ENCODE data around the gene SYNE1.

SYNE1 gene

GRCh38 chr6:152112491-152113261 is 524.5 kb downstream of the SYNE1 start:
- H3K27ac ChIP-seq (ENCODE audit: low read depth, low read length): no peak overlapping the region

GRCh38 chr6:152110886-152111820 is 526.0 kb downstream of the SYNE1 start:
- no peak overlapping the region for H3K9ac ChIP-seq (ENCODE audit: low read length)
- H3K4me3 ChIP-seq (ENCODE audit: low read depth, low read length): no peak overlapping the region
- no peaks in the 10 kb centered on the region for H3K27me3 ChIP-seq (ENCODE audit: control insufficient read depth, insufficient read depth, low read length)
- H3K27ac ChIP-seq (ENCODE audit: low read depth, low read length): no peak overlapping the region
- no peaks in the 10 kb centered on the region for H3K4me1 ChIP-seq (ENCODE audit: control insufficient read depth, insufficient read depth, low read length)
- H3K9me3 ChIP-seq (ENCODE audit: control insufficient read depth, insufficient read depth, low read depth, low read length): 0 out of 2 replicates have a peak, but pooled peaks cover 2% of the 10 kb centered on the region
- H3K36me3 ChIP-seq (ENCODE audit: control insufficient read depth, insufficient read depth, low read length): no peaks in the 10 kb centered on the region

More at GRCh38 chr6:152112491-152113261, 524.5 kb downstream of the SYNE1 start:
- Histone ChIP-seq H3K4me3 (ENCODE audit: low read depth, low read length) (no peak overlapping the region), H3K27me3 (ENCODE audit: control insufficient read depth, insufficient read depth, low read length) (no peaks in the 10 kb centered on the region), H3K9me3 (ENCODE audit: control insufficient read depth, insufficient read depth, low read depth, low read length) (0 out of 2 replicates have a peak, but pooled peaks cover 2% of the 10 kb centered on the region), H3K4me1 (ENCODE audit: control insufficient read depth, insufficient read depth, low read length) (no peaks in the 10 kb centered on the region), H3K9ac (ENCODE audit: low read length) (no peak overlapping the region), H3K36me3 (ENCODE audit: control insufficient read depth, insufficient read depth, low read length) (no peaks in the 10 kb centered on the region)

- Histone ChIP-seq H3K27ac (ENCODE audit: low read depth, low read length) (no peak overlapping the region), H3K4me1 (ENCODE audit: control insufficient read depth, insufficient read depth, low read length) (no peaks in the 10 kb centered on the region), H3K9ac (ENCODE audit: low read length) (no peak overlapping the region), H3K4me3 (ENCODE audit: low read depth, low read length) (no peak overlapping the region), H3K36me3 (ENCODE audit: control insufficient read depth, insufficient read depth, low read length) (no peaks in the 10 kb centered on the region), H3K27me3 (ENCODE audit: control insufficient read depth, insufficient read depth, low read length) (no peaks in the 10 kb centered on the region), H3K9me3 (ENCODE audit: control insufficient read depth, insufficient read depth, low read depth, low read length) (0 out of 2 replicates have a peak, but pooled peaks cover 2% of the 10 kb centered on the region)
Observed at GRCh38 chr6:152107973-152108372, 529.2 kb downstream of the SYNE1 start.

- no peaks in the 10 kb centered on the region for H3K9me3 ChIP-seq (ENCODE audit: control insufficient read depth, insufficient read depth, low read depth, low read length)
- no peak overlapping the region for H3K4me3 ChIP-seq (ENCODE audit: low read depth, low read length)
- no peaks in the 10 kb centered on the region for H3K27me3 ChIP-seq (ENCODE audit: control insufficient read depth, insufficient read depth, low read length)
- H3K4me1 ChIP-seq (ENCODE audit: control insufficient read depth, insufficient read depth, low read length): peaks cover 12% of the 10 kb centered on the region
- no peak overlapping the region for H3K27ac ChIP-seq (ENCODE audit: low read depth, low read length)
- no peaks in the 10 kb centered on the region for H3K36me3 ChIP-seq (ENCODE audit: control insufficient read depth, insufficient read depth, low read length)
- H3K9ac ChIP-seq (ENCODE audit: low read length): no peak overlapping the region
Observed at GRCh38 chr6:152100183-152100618, 537.0 kb downstream of the SYNE1 start.

- Histone ChIP-seq H3K4me3 (ENCODE audit: low read depth, low read length) (no peak overlapping the region), H3K27me3 (ENCODE audit: control insufficient read depth, insufficient read depth, low read length) (no peaks in the 10 kb centered on the region), H3K36me3 (ENCODE audit: control insufficient read depth, insufficient read depth, low read length) (no peaks in the 10 kb centered on the region), H3K9me3 (ENCODE audit: control insufficient read depth, insufficient read depth, low read depth, low read length) (no peaks in the 10 kb centered on the region), H3K4me1 (ENCODE audit: control insufficient read depth, insufficient read depth, low read length) (peaks cover 15% of the 10 kb centered on the region), H3K27ac (ENCODE audit: low read depth, low read length) (no peak overlapping the region), H3K9ac (ENCODE audit: low read length) (no peak overlapping the region)
Observed at GRCh38 chr6:152099446-152100182, 537.5 kb downstream of the SYNE1 start.

- no peak overlapping the region for H3K27ac ChIP-seq (ENCODE audit: low read depth, low read length)
- no peaks in the 10 kb centered on the region for H3K36me3 ChIP-seq (ENCODE audit: control insufficient read depth, insufficient read depth, low read length)
- no peak overlapping the region for H3K9ac ChIP-seq (ENCODE audit: low read length)
- peaks cover 20% of the 10 kb centered on the region for H3K4me1 ChIP-seq (ENCODE audit: control insufficient read depth, insufficient read depth, low read length)
- no peaks in the 10 kb centered on the region for H3K9me3 ChIP-seq (ENCODE audit: control insufficient read depth, insufficient read depth, low read depth, low read length)
- H3K4me3 ChIP-seq (ENCODE audit: low read depth, low read length): no peak overlapping the region
- no peaks in the 10 kb centered on the region for H3K27me3 ChIP-seq (ENCODE audit: control insufficient read depth, insufficient read depth, low read length)
Observed at GRCh38 chr6:152098683-152099082, 538.5 kb downstream of the SYNE1 start.

- Histone ChIP-seq H3K27ac (ENCODE audit: low read depth, low read length) (no peak overlapping the region), H3K9ac (ENCODE audit: low read length) (no peak overlapping the region), H3K4me3 (ENCODE audit: low read depth, low read length) (no peak overlapping the region), H3K9me3 (ENCODE audit: control insufficient read depth, insufficient read depth, low read depth, low read length) (no peaks in the 10 kb centered on the region), H3K27me3 (ENCODE audit: control insufficient read depth, insufficient read depth, low read length) (no peaks in the 10 kb centered on the region), H3K4me1 (ENCODE audit: control insufficient read depth, insufficient read depth, low read length) (peaks cover 20% of the 10 kb centered on the region), H3K36me3 (ENCODE audit: control insufficient read depth, insufficient read depth, low read length) (no peaks in the 10 kb centered on the region)
Observed at GRCh38 chr6:152096863-152097496, 540.2 kb downstream of the SYNE1 start.

- Histone ChIP-seq H3K27me3 (ENCODE audit: control insufficient read depth, insufficient read depth, low read length) (no peaks in the 10 kb centered on the region), H3K9ac (ENCODE audit: low read length) (no peak overlapping the region), H3K27ac (ENCODE audit: low read depth, low read length) (no peak overlapping the region), H3K4me1 (ENCODE audit: control insufficient read depth, insufficient read depth, low read length) (peaks cover 14% of the 10 kb centered on the region), H3K36me3 (ENCODE audit: control insufficient read depth, insufficient read depth, low read length) (no peaks in the 10 kb centered on the region), H3K9me3 (ENCODE audit: control insufficient read depth, insufficient read depth, low read depth, low read length) (no peaks in the 10 kb centered on the region), H3K4me3 (ENCODE audit: low read depth, low read length) (no peak overlapping the region)
Observed at GRCh38 chr6:152094992-152095592, 542.1 kb downstream of the SYNE1 start.

- H3K9me3 ChIP-seq (ENCODE audit: control insufficient read depth, insufficient read depth, low read depth, low read length): no peaks in the 10 kb centered on the region
- peaks cover 8% of the 10 kb centered on the region; the same call in 1 of the 2 replicates for H3K4me1 ChIP-seq (ENCODE audit: control insufficient read depth, insufficient read depth, low read length)
- no peak overlapping the region for H3K4me3 ChIP-seq (ENCODE audit: low read depth, low read length)
- H3K27ac ChIP-seq (ENCODE audit: low read depth, low read length): no peak overlapping the region
- no peaks in the 10 kb centered on the region for H3K27me3 ChIP-seq (ENCODE audit: control insufficient read depth, insufficient read depth, low read length)
- no peak overlapping the region for H3K9ac ChIP-seq (ENCODE audit: low read length)
- no peaks in the 10 kb centered on the region for H3K36me3 ChIP-seq (ENCODE audit: control insufficient read depth, insufficient read depth, low read length)
Observed at GRCh38 chr6:152094276-152094675, 542.9 kb downstream of the SYNE1 start.

- Histone ChIP-seq H3K27ac (ENCODE audit: low read depth, low read length) (no peak overlapping the region), H3K4me1 (ENCODE audit: control insufficient read depth, insufficient read depth, low read length) (peaks cover 8% of the 10 kb centered on the region; the same call in 1 of the 2 replicates)
Observed at GRCh38 chr6:152093711-152094110, 543.5 kb downstream of the SYNE1 start.

More at GRCh38 chr6:152093711-152094110, 543.5 kb downstream of the SYNE1 start:
- Histone ChIP-seq H3K27me3 (ENCODE audit: control insufficient read depth, insufficient read depth, low read length) (no peaks in the 10 kb centered on the region), H3K9ac (ENCODE audit: low read length) (no peak overlapping the region), H3K4me3 (ENCODE audit: low read depth, low read length) (no peak overlapping the region), H3K9me3 (ENCODE audit: control insufficient read depth, insufficient read depth, low read depth, low read length) (no peaks in the 10 kb centered on the region), H3K36me3 (ENCODE audit: control insufficient read depth, insufficient read depth, low read length) (no peaks in the 10 kb centered on the region)

Data from HUES6 (cell line).